ENCODE data around the gene TEC.

The TEC gene

GRCh38 chr4:48130100-48130499, 139.5 kb downstream of the TEC start:
- no peak for TF ChIP-seq TAF1 (IDR thresholded peaks at IDR 0.05; ENCODE audit: borderline replicate concordance, insufficient read depth, low read length)
- TF ChIP-seq FOXP2 (optimal IDR thresholded peaks at IDR 0.05; ENCODE audit: borderline replicate concordance, extremely low read depth, extremely low read length, insufficient read depth), result no peak
- TF ChIP-seq POLR2AphosphoS5 (IDR thresholded peaks at IDR 0.05; ENCODE audit: low read depth, low read length), result no peak
- TF ChIP-seq, protein P1, sequence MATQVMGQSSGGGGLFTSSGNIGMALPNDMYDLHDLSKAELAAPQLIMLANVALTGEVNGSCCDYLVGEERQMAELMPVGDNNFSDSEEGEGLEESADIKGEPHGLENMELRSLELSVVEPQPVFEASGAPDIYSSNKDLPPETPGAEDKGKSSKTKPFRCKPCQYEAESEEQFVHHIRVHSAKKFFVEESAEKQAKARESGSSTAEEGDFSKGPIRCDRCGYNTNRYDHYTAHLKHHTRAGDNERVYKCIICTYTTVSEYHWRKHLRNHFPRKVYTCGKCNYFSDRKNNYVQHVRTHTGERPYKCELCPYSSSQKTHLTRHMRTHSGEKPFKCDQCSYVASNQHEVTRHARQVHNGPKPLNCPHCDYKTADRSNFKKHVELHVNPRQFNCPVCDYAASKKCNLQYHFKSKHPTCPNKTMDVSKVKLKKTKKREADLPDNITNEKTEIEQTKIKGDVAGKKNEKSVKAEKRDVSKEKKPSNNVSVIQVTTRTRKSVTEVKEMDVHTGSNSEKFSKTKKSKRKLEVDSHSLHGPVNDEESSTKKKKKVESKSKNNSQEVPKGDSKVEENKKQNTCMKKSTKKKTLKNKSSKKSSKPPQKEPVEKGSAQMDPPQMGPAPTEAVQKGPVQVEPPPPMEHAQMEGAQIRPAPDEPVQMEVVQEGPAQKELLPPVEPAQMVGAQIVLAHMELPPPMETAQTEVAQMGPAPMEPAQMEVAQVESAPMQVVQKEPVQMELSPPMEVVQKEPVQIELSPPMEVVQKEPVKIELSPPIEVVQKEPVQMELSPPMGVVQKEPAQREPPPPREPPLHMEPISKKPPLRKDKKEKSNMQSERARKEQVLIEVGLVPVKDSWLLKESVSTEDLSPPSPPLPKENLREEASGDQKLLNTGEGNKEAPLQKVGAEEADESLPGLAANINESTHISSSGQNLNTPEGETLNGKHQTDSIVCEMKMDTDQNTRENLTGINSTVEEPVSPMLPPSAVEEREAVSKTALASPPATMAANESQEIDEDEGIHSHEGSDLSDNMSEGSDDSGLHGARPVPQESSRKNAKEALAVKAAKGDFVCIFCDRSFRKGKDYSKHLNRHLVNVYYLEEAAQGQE (IDR thresholded peaks at IDR 0.05; ENCODE audit: insufficient read depth in 1 of 2, low read depth in 2 of 2, low read length in 2 of 2), result no peak
- TF ChIP-seq SIN3A (IDR thresholded peaks at IDR 0.05; ENCODE audit: borderline replicate concordance, insufficient read depth, low read length), result no peak

GRCh38 chr4:48129307-48130014, 140.2 kb downstream of the TEC start:
- no peak for TF ChIP-seq SIN3A (IDR thresholded peaks at IDR 0.05; ENCODE audit: borderline replicate concordance, insufficient read depth, low read length)
- TF ChIP-seq FOXP2 (optimal IDR thresholded peaks at IDR 0.05; ENCODE audit: borderline replicate concordance, extremely low read depth, extremely low read length, insufficient read depth), result no peak
- TF ChIP-seq POLR2AphosphoS5 (IDR thresholded peaks at IDR 0.05; ENCODE audit: low read depth, low read length), result no peak
- no peak for TF ChIP-seq TAF1 (IDR thresholded peaks at IDR 0.05; ENCODE audit: borderline replicate concordance, insufficient read depth, low read length)
- TF ChIP-seq, protein P1 (IDR thresholded peaks at IDR 0.05; ENCODE audit: insufficient read depth in 1 of 2, low read depth in 2 of 2, low read length in 2 of 2), result no peak

DNA sequence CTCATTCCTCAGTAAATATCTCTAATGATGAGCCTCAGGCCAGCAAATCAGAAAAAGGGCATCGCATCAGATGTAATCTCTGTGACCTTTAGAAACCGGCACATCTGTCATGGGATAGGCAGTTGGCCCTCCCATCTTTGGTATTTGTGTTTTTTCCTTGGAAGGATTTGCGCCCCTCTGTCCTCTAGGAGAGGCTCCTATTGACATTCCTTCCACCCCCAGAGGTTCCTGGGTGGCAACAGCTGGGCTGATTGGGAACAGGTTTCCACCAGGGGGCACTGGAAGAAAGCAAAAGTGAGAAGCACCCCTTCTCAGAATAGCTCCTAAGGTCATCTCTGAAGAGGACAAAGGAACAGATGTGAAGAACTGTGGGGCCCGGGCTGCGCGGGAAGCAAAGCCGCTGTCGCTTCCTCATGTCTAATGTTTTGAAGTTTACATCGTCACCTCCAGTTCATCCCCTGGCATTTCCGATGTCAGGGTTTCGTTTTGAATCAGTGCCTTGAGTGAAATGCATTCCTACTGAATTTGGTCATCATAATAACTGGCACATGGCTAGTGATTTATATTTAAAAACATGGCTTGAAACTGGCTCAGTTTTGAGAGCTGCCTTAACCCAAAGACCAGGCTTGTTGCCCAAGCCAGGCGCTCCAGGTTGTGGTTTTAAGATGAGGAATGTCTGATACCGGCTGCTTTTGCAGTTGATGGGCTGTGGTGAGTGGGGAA, 141.8 kb downstream of the TEC start:
- TF ChIP-seq SIN3A (IDR thresholded peaks at IDR 0.05; ENCODE audit: borderline replicate concordance, insufficient read depth, low read length), result 0 out of 2 replicates have a peak, but pooled peaks have one; percentile 36
- TF ChIP-seq, protein P1 (IDR thresholded peaks at IDR 0.05; ENCODE audit: insufficient read depth in 1 of 2, low read depth in 2 of 2, low read length in 2 of 2), result no peak

GRCh38 chr4:48127231-48127630, 142.4 kb downstream of the TEC start:
- TF ChIP-seq FOXP2 (optimal IDR thresholded peaks at IDR 0.05; ENCODE audit: borderline replicate concordance, extremely low read depth, extremely low read length, insufficient read depth) (no peak), POLR2AphosphoS5 (IDR thresholded peaks at IDR 0.05; ENCODE audit: low read depth, low read length) (no peak), SIN3A (IDR thresholded peaks at IDR 0.05; ENCODE audit: borderline replicate concordance, insufficient read depth, low read length) (no peak), TAF1 (IDR thresholded peaks at IDR 0.05; ENCODE audit: borderline replicate concordance, insufficient read depth, low read length) (no peak)
- TF ChIP-seq, protein P1 (IDR thresholded peaks at IDR 0.05; ENCODE audit: insufficient read depth in 1 of 2, low read depth in 2 of 2, low read length in 2 of 2), result no peak
